ENCODE measurements around the gene LZTS3. TPM values are rescaled to one million over a fixed set of nuclear protein-coding genes. Genes with fewer than 3 reads are reported as not detected.

LZTS3 gene
- total and polyA plus RNA-seq, 10 of the 15 experiments (the other 5 are each of a cell fraction or from before 2014, with no cell fraction given) = 0.03 to 0.90 (median 0.22) TPM

DNA sequence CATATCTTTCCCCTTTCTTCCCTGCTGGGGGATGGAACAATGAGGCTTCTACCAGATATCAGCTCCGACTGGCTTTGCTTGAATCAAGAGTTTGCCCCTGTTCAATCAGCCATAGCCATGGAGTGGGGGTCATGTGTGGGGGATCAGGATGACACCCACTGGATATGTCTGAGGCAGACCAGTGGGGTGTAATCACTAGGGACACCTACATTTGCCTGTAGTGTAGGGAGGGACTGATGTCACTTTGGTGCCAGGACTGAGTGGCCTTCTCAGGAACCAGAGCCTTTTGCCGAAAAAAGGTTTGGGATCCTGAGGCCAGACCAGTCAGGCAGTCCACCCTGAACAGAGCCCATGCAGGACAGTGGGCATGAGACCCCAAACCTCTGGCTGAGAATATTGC is 37.0 kb upstream of the LZTS3 start:
- WGBS (ENCODE audit: insufficient coverage, insufficient replicate concordance, low lambda C conversion rate, missing lambda C conversion rate) = 77% methylated on average over 2 of the region's 2 CpGs
- POLR2A ChIA-PET = interaction anchor here (1.2 kb wide), 1 partner anchor 157 kb away, joined by 3 read pairs; no protein-coding TSS in a partner anchor
- BruUV-seq (replicated peaks) = no TSS peak
- H3K4me1 ChIP-seq (ENCODE audit: control insufficient read depth, insufficient read depth, low read length) = peaks cover 7% of the 10 kb centered on the region
- ATAC-seq (peak; percentile 13; the same call in 2 of the 3 replicates), FAIRE-seq (no peak), DNase-seq (ENCODE audit: low read depth, low spot score) (no peak)
- H2AFZ ChIP-seq (ENCODE audit: control insufficient read depth, low read depth, low read length) = peak overlapping the region; percentile 96
- SMC1A ChIA-PET (ENCODE audit: uncharacterized antibody, unreplicated experiment) = interaction anchor here (1.1 to 2.2 kb wide), 2 partner anchors 9 to 13 kb away, joined by 3 to 10 read pairs; no protein-coding TSS in a partner anchor
- H3K9me3 ChIP-seq (replicated peaks; ENCODE audit: control insufficient read depth, insufficient read depth, low read length) = no peaks in the 10 kb centered on the region
- peak overlapping the region; percentile 100 for H3K4me3 ChIP-seq
- peaks cover under 1 to 5% of the 10 kb centered on the region in 2 experiments; a peak in 2 of 4 replicates for H3K36me3 ChIP-seq (ENCODE audit: control insufficient read depth in 2 of 2, insufficient read depth in 2 of 2, low read length in 1 of 2)
- peak overlapping the region; percentile 94 for H3K27ac ChIP-seq (ENCODE audit: control insufficient read depth, insufficient read depth)
- peak overlapping the region; percentile 97 for H3K9ac ChIP-seq (ENCODE audit: control insufficient read depth, insufficient read depth, low read length)
- in situ Hi-C loops (cut with MboI) = no loop called here
- intact Hi-C loops (cut with micrococcal nuclease; ENCODE audit: unreplicated experiment) = no loop called here
- peaks cover 32% of the 10 kb centered on the region for H3K79me2 ChIP-seq (ENCODE audit: control insufficient read depth, insufficient read depth, low read length)
- peak overlapping the region; percentile 99 for H3K4me2 ChIP-seq (ENCODE audit: control insufficient read depth, insufficient read depth)
- RAD21 ChIA-PET (ENCODE audit: unreplicated experiment) = no interaction called here
- H3K27me3 ChIP-seq (replicated peaks in 1 of 2; ENCODE audit: control insufficient read depth in 2 of 2, insufficient read depth in 2 of 2, low read length in 1 of 2) = no peaks in the 10 kb centered on the region
- CTCF ChIA-PET = interaction anchor here (0.6 to 4.0 kb wide), 5 partner anchors 8 to 157 kb away, joined by 3 to 19 read pairs (median 3); no protein-coding TSS in a partner anchor
- H4K20me1 ChIP-seq (ENCODE audit: control insufficient read depth, insufficient read depth) = no peaks in the 10 kb centered on the region
- TF ChIP-seq, protein P1, sequence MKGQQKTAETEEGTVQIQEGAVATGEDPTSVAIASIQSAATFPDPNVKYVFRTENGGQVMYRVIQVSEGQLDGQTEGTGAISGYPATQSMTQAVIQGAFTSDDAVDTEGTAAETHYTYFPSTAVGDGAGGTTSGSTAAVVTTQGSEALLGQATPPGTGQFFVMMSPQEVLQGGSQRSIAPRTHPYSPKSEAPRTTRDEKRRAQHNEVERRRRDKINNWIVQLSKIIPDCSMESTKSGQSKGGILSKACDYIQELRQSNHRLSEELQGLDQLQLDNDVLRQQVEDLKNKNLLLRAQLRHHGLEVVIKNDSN (IDR thresholded peaks at IDR 0.05; ENCODE audit: borderline replicate concordance, extremely low read length, insufficient read depth, low read depth, low read length) = no peak
- no peak for TF ChIP-seq NFIC (IDR thresholded peaks at IDR 0.05; ENCODE audit: low read depth, low read length)
- no peak for TF ChIP-seq KDM1A (IDR thresholded peaks at IDR 0.05; ENCODE audit: borderline replicate concordance)
- TF ChIP-seq FOS (IDR thresholded peaks at IDR 0.05; ENCODE audit: borderline replicate concordance, extremely low read depth, insufficient read length) = no peak
- TF ChIP-seq ZSCAN29 (IDR thresholded peaks at IDR 0.05) = no peak
- no peak for TF ChIP-seq NFYA (IDR thresholded peaks at IDR 0.05; ENCODE audit: borderline replicate concordance, low read depth, low read length)
- no peak for TF ChIP-seq ZZZ3 (IDR thresholded peaks at IDR 0.05; ENCODE audit: control insufficient read depth, insufficient read length, low read depth)
- TF ChIP-seq, protein P2, sequence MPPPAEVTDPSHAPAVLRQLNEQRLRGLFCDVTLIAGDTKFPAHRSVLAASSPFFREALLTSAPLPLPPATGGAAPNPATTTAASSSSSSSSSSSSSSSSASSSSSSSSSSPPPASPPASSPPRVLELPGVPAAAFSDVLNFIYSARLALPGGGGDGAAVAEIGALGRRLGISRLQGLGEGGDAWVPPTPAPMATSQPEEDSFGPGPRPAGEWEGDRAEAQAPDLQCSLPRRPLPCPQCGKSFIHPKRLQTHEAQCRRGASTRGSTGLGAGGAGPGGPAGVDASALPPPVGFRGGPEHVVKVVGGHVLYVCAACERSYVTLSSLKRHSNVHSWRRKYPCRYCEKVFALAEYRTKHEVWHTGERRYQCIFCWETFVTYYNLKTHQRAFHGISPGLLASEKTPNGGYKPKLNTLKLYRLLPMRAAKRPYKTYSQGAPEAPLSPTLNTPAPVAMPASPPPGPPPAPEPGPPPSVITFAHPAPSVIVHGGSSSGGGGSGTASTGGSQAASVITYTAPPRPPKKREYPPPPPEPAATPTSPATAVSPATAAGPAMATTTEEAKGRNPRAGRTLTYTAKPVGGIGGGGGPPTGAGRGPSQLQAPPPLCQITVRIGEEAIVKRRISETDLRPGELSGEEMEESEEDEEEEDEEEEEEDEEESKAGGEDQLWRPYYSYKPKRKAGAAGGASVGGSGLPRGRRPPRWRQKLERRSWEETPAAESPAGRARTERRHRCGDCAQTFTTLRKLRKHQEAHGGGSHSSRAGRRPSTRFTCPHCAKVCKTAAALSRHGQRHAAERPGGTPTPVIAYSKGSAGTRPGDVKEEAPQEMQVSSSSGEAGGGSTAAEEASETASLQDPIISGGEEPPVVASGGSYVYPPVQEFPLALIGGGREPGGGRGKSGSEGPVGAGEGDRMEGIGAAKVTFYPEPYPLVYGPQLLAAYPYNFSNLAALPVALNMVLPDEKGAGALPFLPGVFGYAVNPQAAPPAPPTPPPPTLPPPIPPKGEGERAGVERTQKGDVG (CRISPR knock-in tag; IDR thresholded peaks at IDR 0.05) = no peak
- no peak for TF ChIP-seq CREB1 (IDR thresholded peaks at IDR 0.05; ENCODE audit: low read depth)
- TF ChIP-seq, protein P3, sequence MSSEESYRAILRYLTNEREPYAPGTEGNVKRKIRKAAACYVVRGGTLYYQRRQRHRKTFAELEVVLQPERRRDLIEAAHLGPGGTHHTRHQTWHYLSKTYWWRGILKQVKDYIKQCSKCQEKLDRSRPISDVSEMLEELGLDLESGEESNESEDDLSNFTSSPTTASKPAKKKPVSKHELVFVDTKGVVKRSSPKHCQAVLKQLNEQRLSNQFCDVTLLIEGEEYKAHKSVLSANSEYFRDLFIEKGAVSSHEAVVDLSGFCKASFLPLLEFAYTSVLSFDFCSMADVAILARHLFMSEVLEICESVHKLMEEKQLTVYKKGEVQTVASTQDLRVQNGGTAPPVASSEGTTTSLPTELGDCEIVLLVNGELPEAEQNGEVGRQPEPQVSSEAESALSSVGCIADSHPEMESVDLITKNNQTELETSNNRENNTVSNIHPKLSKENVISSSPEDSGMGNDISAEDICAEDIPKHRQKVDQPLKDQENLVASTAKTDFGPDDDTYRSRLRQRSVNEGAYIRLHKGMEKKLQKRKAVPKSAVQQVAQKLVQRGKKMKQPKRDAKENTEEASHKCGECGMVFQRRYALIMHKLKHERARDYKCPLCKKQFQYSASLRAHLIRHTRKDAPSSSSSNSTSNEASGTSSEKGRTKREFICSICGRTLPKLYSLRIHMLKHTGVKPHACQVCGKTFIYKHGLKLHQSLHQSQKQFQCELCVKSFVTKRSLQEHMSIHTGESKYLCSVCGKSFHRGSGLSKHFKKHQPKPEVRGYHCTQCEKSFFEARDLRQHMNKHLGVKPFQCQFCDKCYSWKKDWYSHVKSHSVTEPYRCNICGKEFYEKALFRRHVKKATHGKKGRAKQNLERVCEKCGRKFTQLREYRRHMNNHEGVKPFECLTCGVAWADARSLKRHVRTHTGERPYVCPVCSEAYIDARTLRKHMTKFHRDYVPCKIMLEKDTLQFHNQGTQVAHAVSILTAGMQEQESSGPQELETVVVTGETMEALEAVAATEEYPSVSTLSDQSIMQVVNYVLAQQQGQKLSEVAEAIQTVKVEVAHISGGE (CRISPR knock-in tag; IDR thresholded peaks at IDR 0.05) = no peak
- no peak for TF ChIP-seq CBX5 (IDR thresholded peaks at IDR 0.05; ENCODE audit: low read depth)
- TF ChIP-seq BCL11A (IDR thresholded peaks at IDR 0.05; ENCODE audit: low read depth, low read length) = no peak
- TF ChIP-seq SUPT20H (IDR thresholded peaks at IDR 0.05; ENCODE audit: borderline replicate concordance, control insufficient read depth, low read depth, low read length) = no peak
- TF ChIP-seq, protein P4, sequence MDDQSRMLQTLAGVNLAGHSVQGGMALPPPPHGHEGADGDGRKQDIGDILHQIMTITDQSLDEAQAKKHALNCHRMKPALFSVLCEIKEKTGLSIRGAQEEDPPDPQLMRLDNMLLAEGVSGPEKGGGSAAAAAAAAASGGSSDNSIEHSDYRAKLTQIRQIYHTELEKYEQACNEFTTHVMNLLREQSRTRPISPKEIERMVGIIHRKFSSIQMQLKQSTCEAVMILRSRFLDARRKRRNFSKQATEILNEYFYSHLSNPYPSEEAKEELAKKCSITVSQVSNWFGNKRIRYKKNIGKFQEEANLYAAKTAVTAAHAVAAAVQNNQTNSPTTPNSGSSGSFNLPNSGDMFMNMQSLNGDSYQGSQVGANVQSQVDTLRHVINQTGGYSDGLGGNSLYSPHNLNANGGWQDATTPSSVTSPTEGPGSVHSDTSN (IDR thresholded peaks at IDR 0.05; ENCODE audit: insufficient replicate concordance, low read depth, low read length) = no peak
- no peak for TF ChIP-seq RUNX3 (IDR thresholded peaks at IDR 0.05; ENCODE audit: low read length)
- no peak for TF ChIP-seq HDAC6 (IDR thresholded peaks at IDR 0.05; ENCODE audit: unreplicated experiment)
